ENCODE measurements around the gene USP24.

USP24 gene

DNA sequence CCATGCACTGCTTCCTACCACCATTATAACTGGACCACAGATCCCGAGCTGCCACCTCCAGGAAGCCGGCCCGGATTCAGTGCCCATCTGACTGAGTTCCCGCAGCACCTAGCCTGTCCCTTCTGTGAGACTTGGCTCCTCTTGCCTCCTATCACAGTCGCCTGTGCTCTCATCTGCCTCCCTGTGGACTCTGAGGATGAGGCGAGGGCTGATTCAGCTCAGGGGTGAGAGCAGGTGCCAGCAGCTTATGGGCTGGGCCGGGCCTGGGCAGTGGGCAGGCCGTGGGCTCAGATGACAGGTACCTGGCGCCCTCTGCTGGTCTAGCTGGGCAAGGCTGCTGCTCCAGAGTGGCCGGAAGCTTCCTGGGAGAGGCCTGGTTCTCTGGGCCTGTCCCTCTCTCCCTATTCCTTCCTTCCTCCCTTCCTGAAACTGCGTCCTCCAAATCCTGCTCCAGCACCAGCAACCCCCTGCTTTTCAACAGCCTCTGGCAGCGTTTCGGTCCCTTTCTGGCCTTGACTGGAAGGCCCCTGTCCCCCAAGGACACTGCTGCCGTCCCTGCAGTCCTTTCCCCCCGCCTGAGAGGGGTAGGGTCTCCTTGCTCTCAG, 193.1 kb downstream of the USP24 start:
- DNase-seq, result peak; percentile 68 to 79
- TF ChIP-seq GATA1 (IDR thresholded peaks at IDR 0.05; ENCODE audit: low read depth, low read length) (no peak), POLR2A (IDR thresholded peaks at IDR 0.05; ENCODE audit: low read length) (no peak)

- no peak for DNase-seq
- no peak for TF ChIP-seq GATA1 (IDR thresholded peaks at IDR 0.05; ENCODE audit: low read depth, low read length)
- TF ChIP-seq POLR2A (IDR thresholded peaks at IDR 0.05; ENCODE audit: low read length), result no peak
Observed at GRCh38 chr1:55018395-55018794, 196.8 kb downstream of the USP24 start.

All from erythroblast (primary cell).